MCF 10A (cell line): ENCODE results near the gene C16orf96. TPM values are rescaled to one million over a fixed set of nuclear protein-coding genes. Genes with fewer than 3 reads are reported as not detected.

Experiments used
- BruUV-seq: library from RNA; stranded (reverse); fragments of 400-500 nt; replicated peaks from 2 replicates; lab custom pipeline; 2021; lab: Mats Ljungman, UMichigan
- CTCF ChIA-PET: fragments of 300-600 bp; sonication (Branson Sonifier 250); formaldehyde crosslinking; extraction: SDS; loops from one replicate; lab custom pipeline; 2021; ENCODE audit warnings: antibody characterized with exemption, inconsistent platforms; lab: Yijun Ruan, JAX
- POLR2A ChIA-PET: fragments of 300-600, 350-650 bp; sonication (Branson Sonifier 250); formaldehyde crosslinking; extraction: SDS; loops from one replicate; lab custom pipeline; 2020; ENCODE audit warnings: antibody characterized with exemption, inconsistent platforms; lab: Yijun Ruan, JAX
- DNase-seq: peaks from one replicate; pipeline ENCODE4 v3.0.0-alpha.2; 2018; ENCODE audit not compliant: unreplicated experiment
- H3K27ac Mint-ChIP-seq: one replicate; pipeline ENCODE4 v1.8.0; 2022; ENCODE audit warnings: mild to moderate bottlenecking, low read depth, mixed read lengths; ENCODE audit not compliant: unreplicated experiment
- H3K27me3 Mint-ChIP-seq: one replicate; pipeline ENCODE4 v1.8.0; 2022; ENCODE audit warnings: mixed read lengths; ENCODE audit not compliant: insufficient read depth, unreplicated experiment
- H3K36me3 Mint-ChIP-seq: one replicate; pipeline ENCODE4 v1.8.0; 2022; ENCODE audit warnings: mild to moderate bottlenecking, moderate library complexity, mixed read lengths; ENCODE audit not compliant: insufficient read depth, unreplicated experiment
- H3K4me1 Mint-ChIP-seq: one replicate; pipeline ENCODE4 v1.8.0; 2022; ENCODE audit warnings: mixed read lengths; ENCODE audit not compliant: insufficient read depth, unreplicated experiment
- H3K4me3 Mint-ChIP-seq: one replicate; pipeline ENCODE4 v1.8.0; 2022; ENCODE audit warnings: mild to moderate bottlenecking, moderate library complexity, mixed read lengths; ENCODE audit not compliant: unreplicated experiment
- H3K9me3 Mint-ChIP-seq: one replicate; pipeline ENCODE4 v1.8.0; 2022; ENCODE audit warnings: mixed read lengths; ENCODE audit not compliant: unreplicated experiment
- CTCF ChIP-seq: fragments of 200-600 bp; IDR thresholded peaks from one replicate; pipeline ENCODE4 v1.8.0; 2022; ENCODE audit warnings: antibody characterized with exemption, mild to moderate bottlenecking; ENCODE audit not compliant: unreplicated experiment
- intact Hi-C: fragments of 100-400 bp; cut with micrococcal nuclease; formaldehyde crosslinking; loops from 2 replicates; pipeline ENCODE4 v1.14.1; 2022
- total RNA-seq: library from RNA; stranded (reverse); gene quantifications from 2 replicates; pipeline ENCODE4 v1.2.3, GENCODE V29; 2022

C16orf96 gene
- total RNA-seq, 1 experiment from 2014 or later: not detected

GRCh38 chr16:4525634-4526277, 30.4 kb upstream of the C16orf96 start:
- no peaks in the 10 kb centered on the region for H3K27me3 Mint-ChIP-seq
- no peak overlapping the region for H3K27ac Mint-ChIP-seq
- POLR2A ChIA-PET: no interaction called here
- no peak for TF ChIP-seq CTCF
- BruUV-seq: no TSS peak
- H3K36me3 Mint-ChIP-seq: no peaks in the 10 kb centered on the region
- no peak overlapping the region for H3K4me3 Mint-ChIP-seq
- peaks cover 8% of the 10 kb centered on the region for H3K4me1 Mint-ChIP-seq
- H3K9me3 Mint-ChIP-seq: no peaks in the 10 kb centered on the region
- CTCF ChIA-PET: interaction anchor here (0.6 to 2.1 kb wide), 5 partner anchors 8 to 105 kb away, joined by 3 to 10 read pairs (median 4); no protein-coding TSS in a partner anchor
- intact Hi-C loops: no loop called here
- DNase-seq: no peak

GRCh38 chr16:4529085-4530060, 26.8 kb upstream of the C16orf96 start:
- Mint-ChIP-seq H3K36me3 (peaks cover 3% of the 10 kb centered on the region), H3K4me1 (peaks cover 8% of the 10 kb centered on the region), H3K4me3 (no peak overlapping the region), H3K27me3 (no peaks in the 10 kb centered on the region), H3K27ac (no peak overlapping the region), H3K9me3 (no peaks in the 10 kb centered on the region)
- no peak for DNase-seq
- ChIA-PET CTCF (interaction anchor here (0.5 to 1.2 kb wide), 6 partner anchors 11 to 97 kb away, joined by 3 to 7 read pairs (median 4); no protein-coding TSS in a partner anchor), POLR2A (no interaction called here)
- TF ChIP-seq CTCF: peak; percentile 4
- intact Hi-C loops: no loop called here
- BruUV-seq: no TSS peak

- POLR2A ChIA-PET: no interaction called here
- Mint-ChIP-seq H3K4me3 (no peak overlapping the region), H3K9me3 (no peaks in the 10 kb centered on the region), H3K4me1 (peaks cover 8% of the 10 kb centered on the region), H3K27me3 (no peaks in the 10 kb centered on the region), H3K36me3 (peaks cover 6% of the 10 kb centered on the region), H3K27ac (no peak overlapping the region)
- intact Hi-C loops: no loop called here
- DNase-seq: no peak
- no TSS peak for BruUV-seq
- CTCF ChIA-PET: interaction anchor here (1.1 to 1.6 kb wide), 2 partner anchors 9 to 14 kb away, joined by 4 read pairs; no protein-coding TSS in a partner anchor
- no peak for TF ChIP-seq CTCF
Observed at GRCh38 chr16:4531811-4532210, 24.3 kb upstream of the C16orf96 start.

GRCh38 chr16:4532238-4532637, 23.9 kb upstream of the C16orf96 start:
- no TSS peak for BruUV-seq
- H3K9me3 Mint-ChIP-seq: no peaks in the 10 kb centered on the region
- intact Hi-C loops: no loop called here
- H3K4me1 Mint-ChIP-seq: peaks cover 8% of the 10 kb centered on the region
- no peak overlapping the region for H3K4me3 Mint-ChIP-seq
- no peak for DNase-seq
- ChIA-PET POLR2A (no interaction called here), CTCF (interaction anchor here (0.6 to 1.6 kb wide), 4 partner anchors 10 to 424 kb away, joined by 3 to 4 read pairs (median 4); no protein-coding TSS in a partner anchor)
- TF ChIP-seq CTCF: no peak
- H3K36me3 Mint-ChIP-seq: peaks cover 6% of the 10 kb centered on the region
- H3K27me3 Mint-ChIP-seq: no peaks in the 10 kb centered on the region
- no peak overlapping the region for H3K27ac Mint-ChIP-seq
